GM23338 (cell line): ENCODE data around the gene ABHD17B. TPM values are rescaled to one million over a fixed set of nuclear protein-coding genes. Genes with fewer than 3 reads are reported as not detected.
"Not testable (repeated sequence)": the region's sequence is repeated elsewhere in the genome, so short reads cannot be mapped to it uniquely, and the experiment has no call there.

Experiments used
- ATAC-seq: fragments of 200-7000 bp; cut with Tn5 transposase; 3 replicates; pipeline ENCODE4 v1.9.1; 2020
- DNase-seq: peaks from one replicate; pipeline ENCODE4 v3.0.0-alpha.2; 2015; ENCODE audit warnings: low spot score
- H2AFZ ChIP-seq: fragments of 200-600 bp; sonication (generic); 2 replicates; pipeline ENCODE4 v1.8.0; 2016; ENCODE audit warnings: antibody characterized with exemption, mild to moderate bottlenecking, moderate library complexity
- H3F3A ChIP-seq: fragments of 200-600 bp; sonication (generic); replicated peaks from 2 replicates; pipeline ENCODE4 v1.8.0; 2017; ENCODE audit warnings: antibody characterized with exemption, mixed run types, low read depth
- H3K27ac ChIP-seq: fragments of 200-600 bp; sonication (generic); 2 replicates; pipeline ENCODE4 v1.6.1; 2016; ENCODE audit warnings: low read depth
- H3K27me3 ChIP-seq: fragments of 200-600 bp; sonication (generic); 2 replicates; pipeline ENCODE4 v1.8.0; 2016; ENCODE audit warnings: mild to moderate bottlenecking, mixed run types, moderate library complexity; ENCODE audit not compliant: insufficient read depth
- H3K36me3 ChIP-seq: fragments of 200-600 bp; sonication (generic); 2 replicates; pipeline ENCODE4 v1.8.0; 2016; ENCODE audit warnings: mild to moderate bottlenecking; ENCODE audit not compliant: insufficient read depth
- H3K4me1 ChIP-seq: fragments of 200-600 bp; sonication (generic); 2 replicates; pipeline ENCODE4 v1.8.0; 2016; ENCODE audit warnings: mild to moderate bottlenecking, moderate library complexity; ENCODE audit not compliant: insufficient read depth
- H3K4me2 ChIP-seq: fragments of 200-600 bp; sonication (generic); 2 replicates; pipeline ENCODE4 v1.7.1; 2017; ENCODE audit warnings: mixed run types
- H3K4me3 ChIP-seq: fragments of 200-600 bp; sonication (generic); 2 replicates; pipeline ENCODE4 v1.6.1; 2016; ENCODE audit warnings: mixed run types
- H3K79me2 ChIP-seq: fragments of 200-600 bp; sonication (generic); replicated peaks from 2 replicates; pipeline ENCODE4 v1.8.0; 2017; ENCODE audit warnings: mild to moderate bottlenecking; ENCODE audit not compliant: insufficient read depth
- H3K9me2 ChIP-seq: fragments of 200-600 bp; sonication (generic); 2 replicates; pipeline ENCODE4 v1.8.0; 2017; ENCODE audit not compliant: insufficient read depth
- H4K20me1 ChIP-seq: fragments of 200-600 bp; sonication (generic); replicated peaks from 2 replicates; pipeline ENCODE4 v1.8.0; 2017; ENCODE audit warnings: mild to moderate bottlenecking; ENCODE audit not compliant: insufficient read depth
- H3K27ac Mint-ChIP-seq: 2 replicates; pipeline ENCODE4 v1.8.0; 2020; ENCODE audit warnings: inconsistent platforms, mild to moderate bottlenecking, moderate library complexity, mixed read lengths
- H3K27me3 Mint-ChIP-seq: 3 replicates; pipeline ENCODE4 v1.8.0; 2022; ENCODE audit warnings: low read depth, mild to moderate bottlenecking, moderate library complexity, mixed read lengths, inconsistent platforms; ENCODE audit not compliant: insufficient read depth, poor library complexity
- H3K36me3 Mint-ChIP-seq: 3 replicates; pipeline ENCODE4 v1.8.0; 2021; ENCODE audit warnings: low read depth, mild to moderate bottlenecking, inconsistent platforms, moderate library complexity, mixed read lengths
- H3K4me1 Mint-ChIP-seq: 3 replicates; pipeline ENCODE4 v1.8.0; 2020; ENCODE audit warnings: mild to moderate bottlenecking, inconsistent platforms, mixed read lengths
- H3K4me3 Mint-ChIP-seq: 3 replicates; pipeline ENCODE4 v1.8.0; 2021; ENCODE audit warnings: moderate library complexity, mild to moderate bottlenecking, inconsistent platforms, mixed read lengths
- H3K9me3 Mint-ChIP-seq: 3 replicates; pipeline ENCODE4 v1.8.0; 2020; ENCODE audit warnings: moderate library complexity, mild to moderate bottlenecking, inconsistent platforms, mixed read lengths
- EZH2 ChIP-seq: fragments of 200-600 bp; sonication (generic); IDR thresholded peaks from one replicate; pipeline ENCODE4 v1.8.0; 2017; ENCODE audit warnings: antibody characterized with exemption, mild to moderate bottlenecking, low read depth; ENCODE audit not compliant: unreplicated experiment
- JUNB ChIP-seq: IDR thresholded peaks from one replicate; pipeline ENCODE4 v1.6.1; 2016; ENCODE audit warnings: antibody characterized with exemption; ENCODE audit not compliant: unreplicated experiment
- POLR2AphosphoS5 ChIP-seq: IDR thresholded peaks from 2 replicates; pipeline ENCODE4 v1.6.1; 2016; ENCODE audit warnings: antibody characterized with exemption, low read depth
- ZNF114 ChIP-seq: fragments of 250-450 bp; sonication (Bioruptor Pico); IDR thresholded peaks from 2 replicates; pipeline ENCODE4 v1.5.0; 2020; ENCODE audit warnings: mild to moderate bottlenecking, moderate library complexity
- ZNF331 ChIP-seq: fragments of 250-450 bp; sonication (Bioruptor Pico); IDR thresholded peaks from 2 replicates; pipeline ENCODE4 v1.5.0; 2020; ENCODE audit warnings: low read depth, mild to moderate bottlenecking, moderate library complexity
- polyA plus RNA-seq: library from polyadenylated mRNA; unstranded; fragments of >200 nt; fragmentation: Nextera tagmentation; extraction: Ambion mirVana; gene quantifications from 2 replicates; pipeline ENCODE4 v1.2.1, GENCODE V29; 2016
- total RNA-seq: library from RNA; depleted of rRNA; stranded (reverse); fragments of >200 nt; shearing (Covaris generic); gene quantifications from 2 replicates; pipeline ENCODE4 v1.2.3, GENCODE V29; 2014
- TF ChIP-seq, protein P1 (sequence below), 2 experiments: fragments of 200-600 bp in 1 of 2; sonication (generic) in 1 of 2; conservative IDR thresholded peaks; 2 replicates each; pipeline versions ENCODE4 v1.5.1 to v1.6.1; 2016 to 2017; ENCODE audit warnings: antibody characterized with exemption in 2 of 2, low read depth in 2 of 2, mild to moderate bottlenecking in 2 of 2, moderate library complexity in 1 of 2
- TF ChIP-seq, protein P2 (sequence below): fragments of 250-450 bp; sonication (Bioruptor Pico); IDR thresholded peaks from 2 replicates; pipeline ENCODE4 v1.5.0; 2020; ENCODE audit warnings: mild to moderate bottlenecking, moderate library complexity
- TF ChIP-seq, protein P3 (sequence below): IDR thresholded peaks from one replicate; pipeline ENCODE4 v1.6.1; 2018; ENCODE audit warnings: antibody characterized with exemption; ENCODE audit not compliant: unreplicated experiment
- TF ChIP-seq, protein P4 (sequence below): IDR thresholded peaks from 2 replicates; pipeline ENCODE4 v1.6.1; 2016; ENCODE audit warnings: antibody characterized with exemption

Gene ABHD17B
- total and polyA plus RNA-seq, 2 experiments from 2014 or later = 32.2 to 112 TPM

DNA sequence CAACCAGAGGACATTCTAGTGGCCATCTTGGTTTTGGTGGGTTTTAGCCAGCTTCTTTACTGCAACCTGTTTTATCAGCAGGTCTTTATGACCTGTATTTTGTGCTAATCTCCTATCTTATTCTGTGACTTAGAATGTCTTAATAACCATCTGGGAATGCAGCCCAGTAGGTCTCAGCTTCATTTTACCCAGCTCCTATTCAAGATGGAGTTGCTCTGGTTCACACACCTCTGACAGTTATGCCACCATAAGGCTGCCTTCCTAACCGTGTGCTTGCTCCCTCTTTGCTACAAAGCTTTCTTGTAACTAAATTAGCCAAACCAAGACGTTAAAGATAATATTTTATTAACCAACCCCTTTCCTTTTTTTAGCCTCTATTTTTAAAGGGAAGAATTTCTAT lies 43.7 kb upstream of the ABHD17B start:
- ATAC-seq, H3K27me3 Mint-ChIP-seq, H3F3A ChIP-seq, H4K20me1 ChIP-seq, H3K4me3 Mint-ChIP-seq, H3K4me2 ChIP-seq, H3K36me3 Mint-ChIP-seq, H2AFZ ChIP-seq, H3K27me3 ChIP-seq, H3K79me2 ChIP-seq, DNase-seq, H3K9me3 Mint-ChIP-seq, H3K27ac ChIP-seq, H3K27ac Mint-ChIP-seq, H3K9me2 ChIP-seq, H3K4me3 ChIP-seq, H3K36me3 ChIP-seq: not testable (repeated sequence)
- H3K4me1 Mint-ChIP-seq = peaks cover 52% of the 10 kb centered on the region
- peaks cover 31% of the 10 kb centered on the region for H3K4me1 ChIP-seq

DNA sequence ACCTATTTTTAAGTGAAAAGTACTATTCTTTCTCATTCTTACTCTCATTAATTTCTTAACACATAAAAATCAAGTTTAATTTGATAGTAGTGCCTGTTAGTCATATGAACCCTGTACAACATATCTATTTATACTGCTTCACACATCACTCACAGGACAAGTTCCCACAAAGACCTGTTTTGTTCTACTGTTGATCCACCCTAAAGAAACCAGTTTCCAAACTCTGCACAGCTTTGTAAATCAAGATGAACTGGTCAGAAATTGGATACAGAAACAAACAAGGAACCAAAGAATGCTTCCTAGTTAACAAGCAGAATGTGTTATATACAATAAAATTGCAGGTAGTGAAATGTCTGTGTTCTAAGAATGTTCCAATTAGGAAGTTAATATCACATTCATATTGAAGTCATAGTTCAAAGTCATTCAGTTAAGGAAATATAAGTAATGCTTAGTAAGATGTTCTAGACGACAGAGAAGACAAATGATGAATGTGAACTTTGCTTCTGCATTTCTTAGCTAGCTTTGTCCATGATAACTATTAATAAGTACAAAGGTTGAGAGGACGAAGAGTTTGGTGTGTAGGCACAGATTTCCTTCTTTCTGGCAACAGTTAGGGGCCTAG lies 33.9 kb upstream of the ABHD17B start:
- Histone ChIP-seq H3K4me1 (peaks cover 42% of the 10 kb centered on the region), H3F3A (no peaks in the 10 kb centered on the region), H3K9me2 (no peaks in the 10 kb centered on the region), H2AFZ (no peak overlapping the region), H3K79me2 (peaks cover 36% of the 10 kb centered on the region; the same call in 1 of the 2 replicates), H3K4me2 (peak overlapping the region; percentile 34), H3K36me3 (no peaks in the 10 kb centered on the region), H4K20me1 (no peaks in the 10 kb centered on the region), H3K27ac (peak overlapping the region; percentile 64), H3K4me3 (no peak overlapping the region), H3K27me3 (no peaks in the 10 kb centered on the region)
- peak overlapping the region; percentile 76 for H3K27ac Mint-ChIP-seq
- no peaks in the 10 kb centered on the region; the same call in 2 of the 3 replicates for H3K36me3 Mint-ChIP-seq
- no peak overlapping the region; the same call in 2 of the 3 replicates for H3K4me3 Mint-ChIP-seq
- peaks cover 37% of the 10 kb centered on the region for H3K4me1 Mint-ChIP-seq
- DNase-seq (no peak), ATAC-seq (no peak)
- no peaks in the 10 kb centered on the region for H3K9me3 Mint-ChIP-seq
- peaks cover 2% of the 10 kb centered on the region for H3K27me3 Mint-ChIP-seq
- TF ChIP-seq EZH2 = no peak
- TF ChIP-seq, protein P1, sequence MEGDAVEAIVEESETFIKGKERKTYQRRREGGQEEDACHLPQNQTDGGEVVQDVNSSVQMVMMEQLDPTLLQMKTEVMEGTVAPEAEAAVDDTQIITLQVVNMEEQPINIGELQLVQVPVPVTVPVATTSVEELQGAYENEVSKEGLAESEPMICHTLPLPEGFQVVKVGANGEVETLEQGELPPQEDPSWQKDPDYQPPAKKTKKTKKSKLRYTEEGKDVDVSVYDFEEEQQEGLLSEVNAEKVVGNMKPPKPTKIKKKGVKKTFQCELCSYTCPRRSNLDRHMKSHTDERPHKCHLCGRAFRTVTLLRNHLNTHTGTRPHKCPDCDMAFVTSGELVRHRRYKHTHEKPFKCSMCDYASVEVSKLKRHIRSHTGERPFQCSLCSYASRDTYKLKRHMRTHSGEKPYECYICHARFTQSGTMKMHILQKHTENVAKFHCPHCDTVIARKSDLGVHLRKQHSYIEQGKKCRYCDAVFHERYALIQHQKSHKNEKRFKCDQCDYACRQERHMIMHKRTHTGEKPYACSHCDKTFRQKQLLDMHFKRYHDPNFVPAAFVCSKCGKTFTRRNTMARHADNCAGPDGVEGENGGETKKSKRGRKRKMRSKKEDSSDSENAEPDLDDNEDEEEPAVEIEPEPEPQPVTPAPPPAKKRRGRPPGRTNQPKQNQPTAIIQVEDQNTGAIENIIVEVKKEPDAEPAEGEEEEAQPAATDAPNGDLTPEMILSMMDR (conservative IDR thresholded peaks at IDR 0.05; ENCODE audit: low read depth in 2 of 2) = no peak
- TF ChIP-seq JUNB = no peak
- TF ChIP-seq, protein P2, sequence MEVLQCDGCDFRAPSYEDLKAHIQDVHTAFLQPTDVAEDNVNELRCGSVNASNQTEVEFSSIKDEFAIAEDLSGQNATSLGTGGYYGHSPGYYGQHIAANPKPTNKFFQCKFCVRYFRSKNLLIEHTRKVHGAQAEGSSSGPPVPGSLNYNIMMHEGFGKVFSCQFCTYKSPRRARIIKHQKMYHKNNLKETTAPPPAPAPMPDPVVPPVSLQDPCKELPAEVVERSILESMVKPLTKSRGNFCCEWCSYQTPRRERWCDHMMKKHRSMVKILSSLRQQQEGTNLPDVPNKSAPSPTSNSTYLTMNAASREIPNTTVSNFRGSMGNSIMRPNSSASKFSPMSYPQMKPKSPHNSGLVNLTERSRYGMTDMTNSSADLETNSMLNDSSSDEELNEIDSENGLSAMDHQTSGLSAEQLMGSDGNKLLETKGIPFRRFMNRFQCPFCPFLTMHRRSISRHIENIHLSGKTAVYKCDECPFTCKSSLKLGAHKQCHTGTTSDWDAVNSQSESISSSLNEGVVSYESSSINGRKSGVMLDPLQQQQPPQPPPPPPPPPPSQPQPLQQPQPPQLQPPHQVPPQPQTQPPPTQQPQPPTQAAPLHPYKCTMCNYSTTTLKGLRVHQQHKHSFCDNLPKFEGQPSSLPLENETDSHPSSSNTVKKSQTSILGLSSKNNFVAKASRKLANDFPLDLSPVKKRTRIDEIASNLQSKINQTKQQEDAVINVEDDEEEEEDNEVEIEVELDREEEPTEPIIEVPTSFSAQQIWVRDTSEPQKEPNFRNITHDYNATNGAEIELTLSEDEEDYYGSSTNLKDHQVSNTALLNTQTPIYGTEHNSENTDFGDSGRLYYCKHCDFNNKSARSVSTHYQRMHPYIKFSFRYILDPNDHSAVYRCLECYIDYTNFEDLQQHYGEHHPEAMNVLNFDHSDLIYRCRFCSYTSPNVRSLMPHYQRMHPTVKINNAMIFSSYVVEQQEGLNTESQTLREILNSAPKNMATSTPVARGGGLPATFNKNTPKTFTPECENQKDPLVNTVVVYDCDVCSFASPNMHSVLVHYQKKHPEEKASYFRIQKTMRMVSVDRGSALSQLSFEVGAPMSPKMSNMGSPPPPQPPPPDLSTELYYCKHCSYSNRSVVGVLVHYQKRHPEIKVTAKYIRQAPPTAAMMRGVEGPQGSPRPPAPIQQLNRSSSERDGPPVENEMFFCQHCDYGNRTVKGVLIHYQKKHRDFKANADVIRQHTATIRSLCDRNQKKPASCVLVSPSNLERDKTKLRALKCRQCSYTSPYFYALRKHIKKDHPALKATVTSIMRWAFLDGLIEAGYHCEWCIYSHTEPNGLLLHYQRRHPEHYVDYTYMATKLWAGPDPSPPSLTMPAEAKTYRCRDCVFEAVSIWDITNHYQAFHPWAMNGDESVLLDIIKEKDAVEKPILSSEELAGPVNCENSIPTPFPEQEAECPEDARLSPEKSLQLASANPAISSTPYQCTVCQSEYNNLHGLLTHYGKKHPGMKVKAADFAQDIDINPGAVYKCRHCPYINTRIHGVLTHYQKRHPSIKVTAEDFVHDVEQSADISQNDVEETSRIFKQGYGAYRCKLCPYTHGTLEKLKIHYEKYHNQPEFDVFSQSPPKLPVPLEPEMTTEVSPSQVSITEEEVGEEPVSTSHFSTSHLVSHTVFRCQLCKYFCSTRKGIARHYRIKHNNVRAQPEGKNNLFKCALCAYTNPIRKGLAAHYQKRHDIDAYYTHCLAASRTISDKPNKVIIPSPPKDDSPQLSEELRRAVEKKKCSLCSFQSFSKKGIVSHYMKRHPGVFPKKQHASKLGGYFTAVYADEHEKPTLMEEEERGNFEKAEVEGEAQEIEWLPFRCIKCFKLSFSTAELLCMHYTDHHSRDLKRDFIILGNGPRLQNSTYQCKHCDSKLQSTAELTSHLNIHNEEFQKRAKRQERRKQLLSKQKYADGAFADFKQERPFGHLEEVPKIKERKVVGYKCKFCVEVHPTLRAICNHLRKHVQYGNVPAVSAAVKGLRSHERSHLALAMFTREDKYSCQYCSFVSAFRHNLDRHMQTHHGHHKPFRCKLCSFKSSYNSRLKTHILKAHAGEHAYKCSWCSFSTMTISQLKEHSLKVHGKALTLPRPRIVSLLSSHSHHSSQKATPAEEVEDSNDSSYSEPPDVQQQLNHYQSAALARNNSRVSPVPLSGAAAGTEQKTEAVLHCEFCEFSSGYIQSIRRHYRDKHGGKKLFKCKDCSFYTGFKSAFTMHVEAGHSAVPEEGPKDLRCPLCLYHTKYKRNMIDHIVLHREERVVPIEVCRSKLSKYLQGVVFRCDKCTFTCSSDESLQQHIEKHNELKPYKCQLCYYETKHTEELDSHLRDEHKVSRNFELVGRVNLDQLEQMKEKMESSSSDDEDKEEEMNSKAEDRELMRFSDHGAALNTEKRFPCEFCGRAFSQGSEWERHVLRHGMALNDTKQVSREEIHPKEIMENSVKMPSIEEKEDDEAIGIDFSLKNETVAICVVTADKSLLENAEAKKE (CRISPR knock-in tag) = no peak
- TF ChIP-seq, protein P3, sequence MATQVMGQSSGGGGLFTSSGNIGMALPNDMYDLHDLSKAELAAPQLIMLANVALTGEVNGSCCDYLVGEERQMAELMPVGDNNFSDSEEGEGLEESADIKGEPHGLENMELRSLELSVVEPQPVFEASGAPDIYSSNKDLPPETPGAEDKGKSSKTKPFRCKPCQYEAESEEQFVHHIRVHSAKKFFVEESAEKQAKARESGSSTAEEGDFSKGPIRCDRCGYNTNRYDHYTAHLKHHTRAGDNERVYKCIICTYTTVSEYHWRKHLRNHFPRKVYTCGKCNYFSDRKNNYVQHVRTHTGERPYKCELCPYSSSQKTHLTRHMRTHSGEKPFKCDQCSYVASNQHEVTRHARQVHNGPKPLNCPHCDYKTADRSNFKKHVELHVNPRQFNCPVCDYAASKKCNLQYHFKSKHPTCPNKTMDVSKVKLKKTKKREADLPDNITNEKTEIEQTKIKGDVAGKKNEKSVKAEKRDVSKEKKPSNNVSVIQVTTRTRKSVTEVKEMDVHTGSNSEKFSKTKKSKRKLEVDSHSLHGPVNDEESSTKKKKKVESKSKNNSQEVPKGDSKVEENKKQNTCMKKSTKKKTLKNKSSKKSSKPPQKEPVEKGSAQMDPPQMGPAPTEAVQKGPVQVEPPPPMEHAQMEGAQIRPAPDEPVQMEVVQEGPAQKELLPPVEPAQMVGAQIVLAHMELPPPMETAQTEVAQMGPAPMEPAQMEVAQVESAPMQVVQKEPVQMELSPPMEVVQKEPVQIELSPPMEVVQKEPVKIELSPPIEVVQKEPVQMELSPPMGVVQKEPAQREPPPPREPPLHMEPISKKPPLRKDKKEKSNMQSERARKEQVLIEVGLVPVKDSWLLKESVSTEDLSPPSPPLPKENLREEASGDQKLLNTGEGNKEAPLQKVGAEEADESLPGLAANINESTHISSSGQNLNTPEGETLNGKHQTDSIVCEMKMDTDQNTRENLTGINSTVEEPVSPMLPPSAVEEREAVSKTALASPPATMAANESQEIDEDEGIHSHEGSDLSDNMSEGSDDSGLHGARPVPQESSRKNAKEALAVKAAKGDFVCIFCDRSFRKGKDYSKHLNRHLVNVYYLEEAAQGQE = no peak
- TF ChIP-seq, protein P4, sequence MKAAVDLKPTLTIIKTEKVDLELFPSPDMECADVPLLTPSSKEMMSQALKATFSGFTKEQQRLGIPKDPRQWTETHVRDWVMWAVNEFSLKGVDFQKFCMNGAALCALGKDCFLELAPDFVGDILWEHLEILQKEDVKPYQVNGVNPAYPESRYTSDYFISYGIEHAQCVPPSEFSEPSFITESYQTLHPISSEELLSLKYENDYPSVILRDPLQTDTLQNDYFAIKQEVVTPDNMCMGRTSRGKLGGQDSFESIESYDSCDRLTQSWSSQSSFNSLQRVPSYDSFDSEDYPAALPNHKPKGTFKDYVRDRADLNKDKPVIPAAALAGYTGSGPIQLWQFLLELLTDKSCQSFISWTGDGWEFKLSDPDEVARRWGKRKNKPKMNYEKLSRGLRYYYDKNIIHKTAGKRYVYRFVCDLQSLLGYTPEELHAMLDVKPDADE = no peak
- no peak for TF ChIP-seq ZNF114
- no peak for TF ChIP-seq ZNF331 (CRISPR knock-in tag)
- TF ChIP-seq POLR2AphosphoS5 = no peak
